Measurements from ENCODE around the gene DPPA2.

DPPA2 gene

GRCh38 chr3:109313061-109313460 lies 3.3 kb downstream of the DPPA2 start:
- Histone ChIP-seq H3K4me1 (ENCODE audit: control insufficient read depth, insufficient read depth, low read length) (no peaks in the 10 kb centered on the region), H3K4me3 (ENCODE audit: low read length) (no peak overlapping the region), H3K9ac (ENCODE audit: low read depth, low read length) (no peak overlapping the region), H3K9me3 (replicated peaks; ENCODE audit: low read length) (no peaks in the 10 kb centered on the region), H3K27me3 (ENCODE audit: control insufficient read depth, insufficient read depth, low read length) (no peaks in the 10 kb centered on the region), H3K36me3 (ENCODE audit: insufficient read depth, low read length) (no peaks in the 10 kb centered on the region), H3K4me2 (ENCODE audit: low read length) (no peak overlapping the region)

- Histone ChIP-seq H3K9me3 (replicated peaks; ENCODE audit: low read length) (no peaks in the 10 kb centered on the region), H3K36me3 (ENCODE audit: insufficient read depth, low read length) (no peaks in the 10 kb centered on the region), H3K27me3 (ENCODE audit: control insufficient read depth, insufficient read depth, low read length) (no peaks in the 10 kb centered on the region), H3K4me3 (ENCODE audit: low read length) (no peak overlapping the region), H3K4me2 (ENCODE audit: low read length) (no peak overlapping the region), H3K9ac (ENCODE audit: low read depth, low read length) (no peak overlapping the region), H3K4me1 (ENCODE audit: control insufficient read depth, insufficient read depth, low read length) (no peaks in the 10 kb centered on the region)
These were observed 18.8 kb downstream of the DPPA2 start for GRCh38 chr3:109297496-109297895.

GRCh38 chr3:109284071-109284470 lies 32.2 kb downstream of the DPPA2 start:
- Histone ChIP-seq H3K9ac (ENCODE audit: low read depth, low read length) (no peak overlapping the region), H3K36me3 (ENCODE audit: insufficient read depth, low read length) (no peaks in the 10 kb centered on the region), H3K4me1 (ENCODE audit: control insufficient read depth, insufficient read depth, low read length) (no peaks in the 10 kb centered on the region), H3K4me2 (ENCODE audit: low read length) (no peak overlapping the region), H3K4me3 (ENCODE audit: low read length) (no peak overlapping the region), H3K9me3 (replicated peaks; ENCODE audit: low read length) (no peaks in the 10 kb centered on the region), H3K27me3 (ENCODE audit: control insufficient read depth, insufficient read depth, low read length) (no peaks in the 10 kb centered on the region)

- Histone ChIP-seq H3K9ac (ENCODE audit: low read depth, low read length) (no peak overlapping the region), H3K36me3 (ENCODE audit: insufficient read depth, low read length) (no peaks in the 10 kb centered on the region), H3K4me1 (ENCODE audit: control insufficient read depth, insufficient read depth, low read length) (no peaks in the 10 kb centered on the region), H3K27me3 (ENCODE audit: control insufficient read depth, insufficient read depth, low read length) (no peaks in the 10 kb centered on the region), H3K4me2 (ENCODE audit: low read length) (no peak overlapping the region), H3K9me3 (replicated peaks; ENCODE audit: low read length) (no peaks in the 10 kb centered on the region), H3K4me3 (ENCODE audit: low read length) (no peak overlapping the region)
These were observed 37.8 kb downstream of the DPPA2 start for GRCh38 chr3:109278546-109278945.

GRCh38 chr3:109278141-109278540 lies 38.2 kb downstream of the DPPA2 start:
- H3K36me3 ChIP-seq (ENCODE audit: insufficient read depth, low read length), result no peaks in the 10 kb centered on the region
- H3K9ac ChIP-seq (ENCODE audit: low read depth, low read length), result no peak overlapping the region
- no peak overlapping the region for H3K4me2 ChIP-seq (ENCODE audit: low read length)
- H3K4me1 ChIP-seq (ENCODE audit: control insufficient read depth, insufficient read depth, low read length), result no peaks in the 10 kb centered on the region
- no peak overlapping the region for H3K4me3 ChIP-seq (ENCODE audit: low read length)
- no peaks in the 10 kb centered on the region for H3K27me3 ChIP-seq (ENCODE audit: control insufficient read depth, insufficient read depth, low read length)
- H3K9me3 ChIP-seq (replicated peaks; ENCODE audit: low read length), result no peaks in the 10 kb centered on the region

GRCh38 chr3:109275702-109276293 lies 40.5 kb downstream of the DPPA2 start:
- Histone ChIP-seq H3K4me1 (ENCODE audit: control insufficient read depth, insufficient read depth, low read length) (no peaks in the 10 kb centered on the region), H3K9ac (ENCODE audit: low read depth, low read length) (no peak overlapping the region), H3K27me3 (ENCODE audit: control insufficient read depth, insufficient read depth, low read length) (no peaks in the 10 kb centered on the region), H3K36me3 (ENCODE audit: insufficient read depth, low read length) (no peaks in the 10 kb centered on the region), H3K4me3 (ENCODE audit: low read length) (no peak overlapping the region), H3K9me3 (replicated peaks; ENCODE audit: low read length) (no peaks in the 10 kb centered on the region), H3K4me2 (ENCODE audit: low read length) (no peak overlapping the region)

GRCh38 chr3:109270779-109271178 lies 45.5 kb downstream of the DPPA2 start:
- no peak overlapping the region for H3K4me2 ChIP-seq (ENCODE audit: low read length)

GRCh38 chr3:109269577-109270275 lies 46.6 kb downstream of the DPPA2 start:
- Histone ChIP-seq H3K9ac (ENCODE audit: low read depth, low read length) (no peak overlapping the region), H3K27me3 (ENCODE audit: control insufficient read depth, insufficient read depth, low read length) (no peaks in the 10 kb centered on the region), H3K36me3 (ENCODE audit: insufficient read depth, low read length) (no peaks in the 10 kb centered on the region), H3K4me1 (ENCODE audit: control insufficient read depth, insufficient read depth, low read length) (no peaks in the 10 kb centered on the region), H3K4me2 (ENCODE audit: low read length) (no peak overlapping the region), H3K4me3 (ENCODE audit: low read length) (no peak overlapping the region), H3K9me3 (replicated peaks; ENCODE audit: low read length) (no peaks in the 10 kb centered on the region)

More at GRCh38 chr3:109270779-109271178, 45.5 kb downstream of the DPPA2 start:
- no peaks in the 10 kb centered on the region for H3K9me3 ChIP-seq (replicated peaks; ENCODE audit: low read length)
- H3K36me3 ChIP-seq (ENCODE audit: insufficient read depth, low read length), result no peaks in the 10 kb centered on the region
- no peak overlapping the region for H3K9ac ChIP-seq (ENCODE audit: low read depth, low read length)
- H3K4me1 ChIP-seq (ENCODE audit: control insufficient read depth, insufficient read depth, low read length), result no peaks in the 10 kb centered on the region
- H3K27me3 ChIP-seq (ENCODE audit: control insufficient read depth, insufficient read depth, low read length), result no peaks in the 10 kb centered on the region
- no peak overlapping the region for H3K4me3 ChIP-seq (ENCODE audit: low read length)

- Histone ChIP-seq H3K27me3 (ENCODE audit: control insufficient read depth, insufficient read depth, low read length) (no peaks in the 10 kb centered on the region), H3K9ac (ENCODE audit: low read depth, low read length) (no peak overlapping the region), H3K36me3 (ENCODE audit: insufficient read depth, low read length) (no peaks in the 10 kb centered on the region), H3K4me3 (ENCODE audit: low read length) (no peak overlapping the region), H3K4me2 (ENCODE audit: low read length) (no peak overlapping the region), H3K4me1 (ENCODE audit: control insufficient read depth, insufficient read depth, low read length) (no peaks in the 10 kb centered on the region), H3K9me3 (replicated peaks; ENCODE audit: low read length) (no peaks in the 10 kb centered on the region)
These were observed 48.1 kb downstream of the DPPA2 start for GRCh38 chr3:109268181-109268580.

GRCh38 chr3:109265295-109265694 lies 51.0 kb downstream of the DPPA2 start:
- Histone ChIP-seq H3K27me3 (ENCODE audit: control insufficient read depth, insufficient read depth, low read length) (no peaks in the 10 kb centered on the region), H3K9me3 (replicated peaks; ENCODE audit: low read length) (no peaks in the 10 kb centered on the region), H3K9ac (ENCODE audit: low read depth, low read length) (no peak overlapping the region), H3K4me1 (ENCODE audit: control insufficient read depth, insufficient read depth, low read length) (no peaks in the 10 kb centered on the region), H3K4me3 (ENCODE audit: low read length) (no peak overlapping the region), H3K36me3 (ENCODE audit: insufficient read depth, low read length) (no peaks in the 10 kb centered on the region), H3K4me2 (ENCODE audit: low read length) (no peak overlapping the region)

GRCh38 chr3:109257269-109257668 lies 59.0 kb downstream of the DPPA2 start:
- no peak overlapping the region for H3K4me3 ChIP-seq (ENCODE audit: low read length)
- H3K9ac ChIP-seq (ENCODE audit: low read depth, low read length), result no peak overlapping the region
- H3K9me3 ChIP-seq (replicated peaks; ENCODE audit: low read length), result no peaks in the 10 kb centered on the region
- no peaks in the 10 kb centered on the region for H3K4me1 ChIP-seq (ENCODE audit: control insufficient read depth, insufficient read depth, low read length)
- no peak overlapping the region for H3K4me2 ChIP-seq (ENCODE audit: low read length)
- H3K27me3 ChIP-seq (ENCODE audit: control insufficient read depth, insufficient read depth, low read length), result no peaks in the 10 kb centered on the region
- H3K36me3 ChIP-seq (ENCODE audit: insufficient read depth, low read length), result no peaks in the 10 kb centered on the region

GRCh38 chr3:109254770-109255169 lies 61.5 kb downstream of the DPPA2 start:
- Histone ChIP-seq H3K9me3 (replicated peaks; ENCODE audit: low read length) (no peaks in the 10 kb centered on the region), H3K4me2 (ENCODE audit: low read length) (no peak overlapping the region), H3K4me1 (ENCODE audit: control insufficient read depth, insufficient read depth, low read length) (no peaks in the 10 kb centered on the region), H3K27me3 (ENCODE audit: control insufficient read depth, insufficient read depth, low read length) (no peaks in the 10 kb centered on the region), H3K36me3 (ENCODE audit: insufficient read depth, low read length) (no peaks in the 10 kb centered on the region), H3K9ac (ENCODE audit: low read depth, low read length) (no peak overlapping the region), H3K4me3 (ENCODE audit: low read length) (no peak overlapping the region)

Data from skeletal muscle satellite cell (primary cell).